Measurements from ENCODE around the gene SLC40A1. TPM values are rescaled to one million over a fixed set of nuclear protein-coding genes. Genes with fewer than 3 reads are reported as not detected.

The SLC40A1 gene
- total and polyA plus RNA-seq, 2 of the 8 experiments (the other 6 are each of a cell fraction or from before 2014, with no cell fraction given): 0.03 TPM; not detected in 1

DNA sequence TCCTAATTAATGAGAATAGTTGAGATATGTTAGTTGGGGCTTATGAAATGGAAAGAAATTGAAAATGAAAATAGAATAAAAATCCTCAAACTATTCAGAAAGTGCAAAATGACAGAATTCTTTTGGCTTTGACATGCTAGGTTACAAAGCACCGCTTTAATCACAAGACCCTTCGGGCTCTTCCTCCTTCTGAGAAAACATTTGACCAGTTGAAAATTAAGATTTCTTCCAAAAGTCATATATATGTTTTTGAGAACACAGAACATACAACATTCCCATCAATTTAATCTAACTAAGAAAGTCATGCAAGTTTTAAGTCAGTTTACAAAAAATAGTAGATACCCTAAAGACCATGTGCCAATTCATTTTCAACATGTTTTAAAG, 2.2 kb upstream of the SLC40A1 start:
- no peak overlapping the region for H3K18ac ChIP-seq (ENCODE audit: extremely low read depth, low read length)
- H3K79me2 ChIP-seq (ENCODE audit: control insufficient read depth in 1 of 2, insufficient read depth in 2 of 2, low read length in 2 of 2): no peaks in the 10 kb centered on the region
- H3K4me3 ChIP-seq (ENCODE audit: extremely low read depth in 1 of 4, insufficient read depth in 2 of 4, low read depth in 3 of 4, low read length in 4 of 4): no peak overlapping the region
- H3K9ac ChIP-seq (replicated peaks in 1 of 4; ENCODE audit: extremely low read depth in 1 of 4, low read depth in 3 of 4, low read length in 3 of 4): no peak overlapping the region
- no peak overlapping the region for H3K4ac ChIP-seq (replicated peaks; ENCODE audit: insufficient read length, low read depth, low read length)
- H3K27me3 ChIP-seq (replicated peaks in 1 of 4; ENCODE audit: control insufficient read depth in 3 of 4, extremely low read depth in 1 of 4, insufficient read depth in 3 of 4, low read length in 3 of 4): peaks cover 52 to 72% (median 67%) of the 10 kb centered on the region in 4 experiments
- no peak overlapping the region for H2BK15ac ChIP-seq (ENCODE audit: low read length)
- H3K27ac ChIP-seq (ENCODE audit: low read depth, low read length): no peak overlapping the region
- H2BK20ac ChIP-seq (ENCODE audit: low read length): no peak overlapping the region
- no peak overlapping the region for H4K91ac ChIP-seq (replicated peaks; ENCODE audit: insufficient read length, low read length)
- no peak overlapping the region for H3K56ac ChIP-seq (replicated peaks; ENCODE audit: insufficient read length, low read depth, low read length)
- no peak overlapping the region for H2AK5ac ChIP-seq (ENCODE audit: low read depth, low read length)
- 80% methylated on average over 2 of the region's 2 CpGs; no CpG with 5 or more reads in 1 of the 2 experiments for WGBS, 2 experiments (ENCODE audit: extremely low coverage in 1 of 2, insufficient coverage in 1 of 2, insufficient read length in 1 of 2, insufficient replicate concordance in 2 of 2, low coverage in 1 of 2, low lambda C conversion rate in 2 of 2, missing lambda C conversion rate in 1 of 2)
- no peak overlapping the region for H2BK12ac ChIP-seq (ENCODE audit: low read depth, low read length)
- H4K20me1 ChIP-seq (replicated peaks in 1 of 2; ENCODE audit: control insufficient read depth in 1 of 2, insufficient read depth in 2 of 2, low read length in 2 of 2): peaks cover 4 to 5% of the 10 kb centered on the region in 2 experiments
- H2BK5ac ChIP-seq (ENCODE audit: low read depth, low read length): no peak overlapping the region
- no peaks in the 10 kb centered on the region for H3K9me3 ChIP-seq (ENCODE audit: insufficient read depth in 2 of 2, low read depth in 1 of 2, low read length in 1 of 2)
- ChIA-PET CTCF (ENCODE audit: partially characterized antibody) (interaction anchor here (1.1 kb wide), 1 partner anchor 51 kb away, joined by 3 read pairs; no protein-coding TSS in a partner anchor), POLR2A (ENCODE audit: partially characterized antibody) (no interaction called here)
- no peak overlapping the region for H4K5ac ChIP-seq (ENCODE audit: insufficient read length, low read depth, low read length)
- H3K79me1 ChIP-seq (ENCODE audit: low read depth, low read length): no peaks in the 10 kb centered on the region
- H2AFZ ChIP-seq (ENCODE audit: low read length): no peak overlapping the region
- H3K36me3 ChIP-seq (ENCODE audit: control insufficient read depth in 2 of 4, insufficient read depth in 4 of 4, low read length in 3 of 4): no peaks in the 10 kb centered on the region
- no peak overlapping the region for H3K4me2 ChIP-seq (ENCODE audit: insufficient read depth in 1 of 2, low read depth in 2 of 2, low read length in 2 of 2)
- peaks cover 5% of the 10 kb centered on the region; the same call in 1 of the 2 replicates for H3K23me2 ChIP-seq (ENCODE audit: low read depth, low read length)
- no peak overlapping the region for H3K23ac ChIP-seq (ENCODE audit: insufficient read length)
- peaks cover 3 to 8% (median 4%) of the 10 kb centered on the region in 4 experiments; a peak in 5 of 7 replicates for H3K4me1 ChIP-seq (replicated peaks in 1 of 4; ENCODE audit: control insufficient read depth in 3 of 4, insufficient read depth in 4 of 4, low read length in 3 of 4)
- DNase-seq (ENCODE audit: low read depth in 1 of 2, low spot score in 2 of 2) (no peak), FAIRE-seq (no peak)
- H2BK120ac ChIP-seq (replicated peaks; ENCODE audit: low read depth, low read length): no peak overlapping the region
- no peak overlapping the region for H4K8ac ChIP-seq (ENCODE audit: extremely low read depth, insufficient read depth, low read length)
- no peak overlapping the region for H3K14ac ChIP-seq (ENCODE audit: insufficient read length)
- TF ChIP-seq CBX5 (IDR thresholded peaks at IDR 0.05; ENCODE audit: low read depth, low read length): no peak
- no peak for TF ChIP-seq BACH1 (IDR thresholded peaks at IDR 0.05; ENCODE audit: low read length)
- TF ChIP-seq GTF2F1 (IDR thresholded peaks at IDR 0.05; ENCODE audit: borderline replicate concordance, low read depth, low read length): no peak

Measured in H1 (cell line).